ENCODE data around the gene NFRKB. TPM values are rescaled to one million over a fixed set of nuclear protein-coding genes. Genes with fewer than 3 reads are reported as not detected.

NFRKB gene
- total and polyA plus RNA-seq, 11 donors: 5.0 to 23.1 (median 12.1) TPM

GRCh38 chr11:129933262-129933661 is 37.9 kb upstream of the NFRKB start:
- intact Hi-C loops (cut with DNase I): loop anchor here in 1 of 10 donors (10.0 kb wide), 1 partner anchor 62 kb away; no protein-coding TSS in a partner anchor
- Histone ChIP-seq H3K4me3 (no peak overlapping the region), H3K27ac (no peak overlapping the region), H3K9me3 (no peaks in the 10 kb centered on the region), H3K4me1 (no peaks in the 10 kb centered on the region), H3K36me3 (peaks cover 0 to 55% (median 23%) of the 10 kb centered on the region in 9 donors), H3K27me3 (no peaks in the 10 kb centered on the region)
- TF ChIP-seq CTCF (IDR thresholded peaks at IDR 0.05) (no peak), POLR2A (IDR thresholded peaks at IDR 0.05) (no peak)
- ATAC-seq: no peak
- no peak for DNase-seq
- 97 to 100% (median 98%) methylated on average over 1 of the region's 1 CpG for WGBS, 4 donors

- no peak for DNase-seq
- Histone ChIP-seq H3K4me1 (no peaks in the 10 kb centered on the region), H3K4me3 (no peak overlapping the region), H3K36me3 (peaks cover 0 to 57% (median 23%) of the 10 kb centered on the region in 9 donors), H3K9me3 (no peaks in the 10 kb centered on the region), H3K27me3 (no peaks in the 10 kb centered on the region), H3K27ac (no peak overlapping the region)
- intact Hi-C loops (cut with DNase I): loop anchor here in 1 of 10 donors (10.0 kb wide), 1 partner anchor 62 kb away; no protein-coding TSS in a partner anchor
- 93 to 97% (median 94%) methylated on average over 7 of the region's 7 CpGs for WGBS, 4 donors
- TF ChIP-seq POLR2A (IDR thresholded peaks at IDR 0.05) (no peak), CTCF (IDR thresholded peaks at IDR 0.05) (no peak)
- no peak for ATAC-seq
These were observed 37.1 kb upstream of the NFRKB start for GRCh38 chr11:129932381-129933067.

GRCh38 chr11:129930743-129931142 is 35.4 kb upstream of the NFRKB start:
- no peak for DNase-seq
- peaks cover 0 to 60% (median 23%) of the 10 kb centered on the region in 9 donors for H3K36me3 ChIP-seq

More at GRCh38 chr11:129930743-129931142, 35.4 kb upstream of the NFRKB start:
- Histone ChIP-seq H3K4me3 (no peak overlapping the region), H3K27me3 (no peaks in the 10 kb centered on the region), H3K9me3 (no peaks in the 10 kb centered on the region), H3K27ac (no peak overlapping the region), H3K4me1 (no peaks in the 10 kb centered on the region)
- ATAC-seq: no peak
- 89 to 94% (median 92%) methylated on average over 5 to 13 of the region's 13 CpGs for WGBS, 4 donors
- intact Hi-C loops (cut with DNase I): loop anchor here in 1 of 10 donors (10.0 kb wide), 1 partner anchor 64 kb away; no protein-coding TSS in a partner anchor
- TF ChIP-seq CTCF (IDR thresholded peaks at IDR 0.05) (no peak), POLR2A (IDR thresholded peaks at IDR 0.05) (no peak)
